Right atrium auricular region (tissue), 2 donors: ENCODE data around the gene SMOC2. TPM values are rescaled to one million over a fixed set of nuclear protein-coding genes. Genes with fewer than 3 reads are reported as not detected.

Experiments used
- DNase-seq: peaks from one replicate; pipeline ENCODE4 v3.0.0-alpha.2; 2019; ENCODE audit warnings: low spot score
- H3K27ac ChIP-seq, 2 donors: fragments of 200-600 bp; sonication (generic); 1 replicate in 1 of 2; 2 replicates in 1 of 2; pipeline ENCODE4 v1.5.1; 2016 to 2019
- H3K27me3 ChIP-seq, 2 donors: fragments of 200-600 bp; sonication (generic); one replicate each; pipeline versions ENCODE4 v1.5.1 to v1.6.0; 2017 to 2019
- H3K36me3 ChIP-seq: fragments of 200-600 bp; sonication (generic); one replicate; pipeline ENCODE4 v1.5.1; 2016
- H3K4me1 ChIP-seq, 2 donors: fragments of 200-600 bp; sonication (generic); one replicate each; pipeline versions ENCODE4 v1.5.1 to v1.6.0; 2017 to 2019
- H3K4me3 ChIP-seq, 2 donors: fragments of 200-600 bp; sonication (generic); 1 replicate in 1 of 2; 2 replicates in 1 of 2; pipeline ENCODE4 v1.5.1; 2017 to 2019; ENCODE audit warnings: mild to moderate bottlenecking in 1 of 2, moderate library complexity in 1 of 2
- H3K9me3 ChIP-seq, 2 donors: fragments of 200-600 bp; sonication (generic); one replicate each; pipeline ENCODE4 v1.5.1; 2019
- CTCF ChIP-seq, 2 donors: fragments of 200-600 bp; sonication (generic); IDR thresholded peaks; one replicate each; pipeline ENCODE4 v1.5.1; 2019; ENCODE audit warnings: antibody characterized with exemption in 2 of 2
- total RNA-seq, 2 donors: library from RNA; depleted of rRNA; stranded (reverse); fragments of >200 nt; gene quantifications; one replicate each; pipeline ENCODE4 v1.1.0, GENCODE V29; 2016

Gene SMOC2
- total RNA-seq, 2 donors from 2014 or later, result 10.8 to 31.7 TPM

- Histone ChIP-seq H3K36me3 (no peaks in the 10 kb centered on the region), H3K4me3 (no peak overlapping the region), H3K27ac (no peak overlapping the region), H3K27me3 (no peaks in the 10 kb centered on the region), H3K9me3 (no peaks in the 10 kb centered on the region), H3K4me1 (no peaks in the 10 kb centered on the region)
- DNase-seq, result no peak
- TF ChIP-seq CTCF (IDR thresholded peaks at IDR 0.05), result no peak
Measured at GRCh38 chr6:168578036-168578435, 137.1 kb downstream of the SMOC2 start.

GRCh38 chr6:168581236-168581635 is 140.3 kb downstream of the SMOC2 start:
- no peaks in the 10 kb centered on the region for H3K27me3 ChIP-seq
- no peak for DNase-seq
- no peak for TF ChIP-seq CTCF (IDR thresholded peaks at IDR 0.05)
- H3K9me3 ChIP-seq, result no peaks in the 10 kb centered on the region
- no peak overlapping the region for H3K4me3 ChIP-seq
- H3K36me3 ChIP-seq, result no peaks in the 10 kb centered on the region
- no peaks in the 10 kb centered on the region for H3K4me1 ChIP-seq
- H3K27ac ChIP-seq, result no peak overlapping the region

GRCh38 chr6:168581706-168582105 is 140.7 kb downstream of the SMOC2 start:
- H3K27ac ChIP-seq, result no peak overlapping the region
- H3K27me3 ChIP-seq, result no peaks in the 10 kb centered on the region
- H3K9me3 ChIP-seq, result no peaks in the 10 kb centered on the region
- no peaks in the 10 kb centered on the region for H3K36me3 ChIP-seq
- DNase-seq, result no peak
- H3K4me1 ChIP-seq, result no peaks in the 10 kb centered on the region
- TF ChIP-seq CTCF (IDR thresholded peaks at IDR 0.05), result no peak
- H3K4me3 ChIP-seq, result no peak overlapping the region

- no peak overlapping the region for H3K27ac ChIP-seq
Measured at GRCh38 chr6:168582571-168582981, 141.6 kb downstream of the SMOC2 start.

GRCh38 chr6:168583126-168583525 is 142.1 kb downstream of the SMOC2 start:
- no peak for TF ChIP-seq CTCF (IDR thresholded peaks at IDR 0.05)
- H3K27me3 ChIP-seq, result no peaks in the 10 kb centered on the region
- H3K27ac ChIP-seq, result no peak overlapping the region
- no peak overlapping the region for H3K4me3 ChIP-seq
- DNase-seq, result no peak
- no peaks in the 10 kb centered on the region for H3K4me1 ChIP-seq
- no peaks in the 10 kb centered on the region for H3K9me3 ChIP-seq
- no peaks in the 10 kb centered on the region for H3K36me3 ChIP-seq

More at GRCh38 chr6:168582571-168582981, 141.6 kb downstream of the SMOC2 start:
- TF ChIP-seq CTCF (IDR thresholded peaks at IDR 0.05), result no peak
- no peaks in the 10 kb centered on the region for H3K36me3 ChIP-seq
- H3K9me3 ChIP-seq, result no peaks in the 10 kb centered on the region
- no peaks in the 10 kb centered on the region for H3K4me1 ChIP-seq
- H3K4me3 ChIP-seq, result no peak overlapping the region
- H3K27me3 ChIP-seq, result no peaks in the 10 kb centered on the region
- no peak for DNase-seq

GRCh38 chr6:168583821-168584220 is 142.8 kb downstream of the SMOC2 start:
- H3K27ac ChIP-seq, result no peak overlapping the region
- no peaks in the 10 kb centered on the region for H3K27me3 ChIP-seq
- TF ChIP-seq CTCF (IDR thresholded peaks at IDR 0.05), result no peak
- no peaks in the 10 kb centered on the region for H3K9me3 ChIP-seq
- no peaks in the 10 kb centered on the region for H3K36me3 ChIP-seq
- H3K4me1 ChIP-seq, result no peaks in the 10 kb centered on the region
- no peak overlapping the region for H3K4me3 ChIP-seq
- no peak for DNase-seq
